ENCODE measurements around the gene HSD17B2. TPM values are rescaled to one million over a fixed set of nuclear protein-coding genes. Genes with fewer than 3 reads are reported as not detected.

Gene HSD17B2
- total and polyA plus RNA-seq, 4 donors = 47.7 to 126 (median 103) TPM

GRCh38 chr16:82042144-82042543 lies 7.1 kb downstream of the HSD17B2 start:
- TF ChIP-seq YY1 (IDR thresholded peaks at IDR 0.05) = no peak
- no peak for TF ChIP-seq NR2F2 (IDR thresholded peaks at IDR 0.05)
- 93% methylated on average over 8 of the region's 8 CpGs for WGBS

GRCh38 chr16:82042846-82043245 lies 7.8 kb downstream of the HSD17B2 start:
- H3K27me3 ChIP-seq (ENCODE audit: control insufficient read depth in 4 of 4, insufficient read depth in 4 of 4, low read length in 3 of 4) = no peaks in the 10 kb centered on the region
- H3K4me3 ChIP-seq (ENCODE audit: low read depth in 1 of 3, low read length in 3 of 3) = no peak overlapping the region
- no peaks in the 10 kb centered on the region for H3K36me3 ChIP-seq (ENCODE audit: control insufficient read depth in 4 of 4, insufficient read depth in 3 of 4, low read depth in 1 of 4, low read length in 3 of 4)
- H3K9ac ChIP-seq (ENCODE audit: low read depth in 1 of 2, low read length in 2 of 2) = no peak overlapping the region
- no peak for TF ChIP-seq YY1 (IDR thresholded peaks at IDR 0.05)
- no peak for TF ChIP-seq FOXA1 (IDR thresholded peaks at IDR 0.05)
- TF ChIP-seq HNF4G (IDR thresholded peaks at IDR 0.05) = no peak
- TF ChIP-seq FOXA2 (IDR thresholded peaks at IDR 0.05) = no peak
- no peak for TF ChIP-seq CTCF (IDR thresholded peaks at IDR 0.05; ENCODE audit: low read depth, low read length, missing input control)
- TF ChIP-seq MAX (IDR thresholded peaks at IDR 0.05) = no peak
- no peak for TF ChIP-seq JUND (IDR thresholded peaks at IDR 0.05)
- no peak for TF ChIP-seq TAF1 (conservative IDR thresholded peaks at IDR 0.05)
- no peak for TF ChIP-seq RXRA (IDR thresholded peaks at IDR 0.05)
- no peaks in the 10 kb centered on the region for H3K9me3 ChIP-seq (ENCODE audit: control insufficient read depth in 4 of 4, low read length in 3 of 4)
- peaks cover 11 to 50% (median 30%) of the 10 kb centered on the region in 4 donors for H3K4me1 ChIP-seq (ENCODE audit: control insufficient read depth in 4 of 4, insufficient read depth in 4 of 4, low read length in 3 of 4)
- DNase-seq (ENCODE audit: low spot score) = no peak
- H3K27ac ChIP-seq (ENCODE audit: low read depth in 1 of 2, low read length in 2 of 2) = no peak overlapping the region
- WGBS = 86% methylated on average over 2 of the region's 2 CpGs

More at GRCh38 chr16:82042144-82042543, 7.1 kb downstream of the HSD17B2 start:
- Histone ChIP-seq H3K36me3 (ENCODE audit: control insufficient read depth in 4 of 4, insufficient read depth in 3 of 4, low read depth in 1 of 4, low read length in 3 of 4) (no peaks in the 10 kb centered on the region), H3K27me3 (ENCODE audit: control insufficient read depth in 4 of 4, insufficient read depth in 4 of 4, low read length in 3 of 4) (no peaks in the 10 kb centered on the region), H3K4me3 (ENCODE audit: low read depth in 1 of 3, low read length in 3 of 3) (no peak overlapping the region), H3K27ac (ENCODE audit: low read depth in 1 of 2, low read length in 2 of 2) (no peak overlapping the region), H3K9me3 (ENCODE audit: control insufficient read depth in 4 of 4, low read length in 3 of 4) (no peaks in the 10 kb centered on the region), H3K9ac (ENCODE audit: low read depth in 1 of 2, low read length in 2 of 2) (no peak overlapping the region), H3K4me1 (ENCODE audit: control insufficient read depth in 4 of 4, insufficient read depth in 4 of 4, low read length in 3 of 4) (peaks cover 9 to 47% (median 25%) of the 10 kb centered on the region in 4 donors)
- DNase-seq (ENCODE audit: low spot score) = no peak

GRCh38 chr16:82043680-82044584 lies 8.9 kb downstream of the HSD17B2 start:
- peak overlapping the region; percentile 13 to 51 for H3K27ac ChIP-seq (ENCODE audit: low read depth in 1 of 2, low read length in 2 of 2)
- H3K9me3 ChIP-seq (ENCODE audit: control insufficient read depth in 4 of 4, low read length in 3 of 4) = no peaks in the 10 kb centered on the region
- no peaks in the 10 kb centered on the region for H3K36me3 ChIP-seq (ENCODE audit: control insufficient read depth in 4 of 4, insufficient read depth in 3 of 4, low read depth in 1 of 4, low read length in 3 of 4)
- H3K4me1 ChIP-seq (ENCODE audit: control insufficient read depth in 4 of 4, insufficient read depth in 4 of 4, low read length in 3 of 4) = peaks cover 6 to 51% (median 31%) of the 10 kb centered on the region in 4 donors
- H3K4me3 ChIP-seq (ENCODE audit: low read depth in 1 of 3, low read length in 3 of 3) = no peak overlapping the region
- H3K27me3 ChIP-seq (ENCODE audit: control insufficient read depth in 4 of 4, insufficient read depth in 4 of 4, low read length in 3 of 4) = no peaks in the 10 kb centered on the region
- DNase-seq (ENCODE audit: low spot score) = no peak
- no peak overlapping the region for H3K9ac ChIP-seq (ENCODE audit: low read depth in 1 of 2, low read length in 2 of 2)
- WGBS = 42% methylated on average over 6 of the region's 6 CpGs
- no peak for TF ChIP-seq ATF3 (IDR thresholded peaks at IDR 0.05)
- TF ChIP-seq TAF1 (conservative IDR thresholded peaks at IDR 0.05) = no peak
- TF ChIP-seq HNF4A (conservative IDR thresholded peaks at IDR 0.05) = no peak
- no peak for TF ChIP-seq CTCF (IDR thresholded peaks at IDR 0.05; ENCODE audit: low read depth, low read length, missing input control)
- TF ChIP-seq ZBTB33 (IDR thresholded peaks at IDR 0.05) = no peak
- no peak for TF ChIP-seq FOXA1 (IDR thresholded peaks at IDR 0.05)
- TF ChIP-seq REST (IDR thresholded peaks at IDR 0.05) = no peak
- TF ChIP-seq GABPA (IDR thresholded peaks at IDR 0.05 in 1 of 2, conservative IDR thresholded peaks at IDR 0.05 in 1 of 2) = no peak
- TF ChIP-seq SP1 (IDR thresholded peaks at IDR 0.05) = no peak
